SH-SY5Y (cell line): Measurements from ENCODE around the gene PCDHGC5.

Experiments
- GATA2 ChIP-seq: IDR thresholded peaks from 2 replicates; pipeline ENCODE4 v1.6.1; 2011; ENCODE audit warnings: mild to moderate bottlenecking, low read depth, low read length
- GATA3 ChIP-seq: IDR thresholded peaks from 2 replicates; pipeline ENCODE4 v1.6.1; 2011; ENCODE audit warnings: low read depth, mild to moderate bottlenecking, low read length, moderate library complexity

Gene PCDHGC5

GRCh38 chr5:141484641-141485311 is 4.1 kb upstream of the PCDHGC5 start, which contains the start of gene PCDHGC4:
Gene PCDHGC4, plus strand, starts transcription at chr5:141485030. Its CDS starts 144 bp downstream, at chr5:141485174.
- TF ChIP-seq GATA3 = no peak
- TF ChIP-seq GATA2 = no peak

GRCh38 chr5:141485321-141486055 is 3.4 kb upstream of the PCDHGC5 start:
- TF ChIP-seq GATA3 (no peak), GATA2 (no peak)

GRCh38 chr5:141486091-141486490 is 2.8 kb upstream of the PCDHGC5 start:
- TF ChIP-seq GATA2 (no peak), GATA3 (no peak)

DNA sequence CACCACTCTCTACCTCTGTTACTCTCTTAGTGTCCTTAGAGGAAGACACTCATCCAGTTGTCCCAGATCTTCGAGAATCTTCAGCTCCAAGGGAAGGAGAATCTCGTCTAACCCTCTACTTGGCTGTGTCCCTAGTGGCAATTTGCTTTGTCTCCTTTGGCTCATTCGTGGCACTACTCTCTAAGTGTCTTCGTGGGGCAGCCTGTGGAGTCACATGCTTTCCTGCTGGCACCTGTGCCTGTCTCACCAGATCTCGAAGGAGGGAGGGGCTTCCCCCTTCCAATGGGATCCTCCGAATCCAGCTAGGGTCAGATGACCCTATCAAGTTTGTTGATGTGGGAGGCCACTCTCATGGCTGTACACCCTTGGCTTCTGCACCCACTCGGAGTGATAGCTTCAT is 1.8 kb upstream of the PCDHGC5 start:
- no peak for TF ChIP-seq GATA3
- no peak for TF ChIP-seq GATA2

- no peak for TF ChIP-seq GATA2
- no peak for TF ChIP-seq GATA3
Measured at GRCh38 chr5:141489841-141490240, 960 bp downstream of the PCDHGC5 start.

DNA sequence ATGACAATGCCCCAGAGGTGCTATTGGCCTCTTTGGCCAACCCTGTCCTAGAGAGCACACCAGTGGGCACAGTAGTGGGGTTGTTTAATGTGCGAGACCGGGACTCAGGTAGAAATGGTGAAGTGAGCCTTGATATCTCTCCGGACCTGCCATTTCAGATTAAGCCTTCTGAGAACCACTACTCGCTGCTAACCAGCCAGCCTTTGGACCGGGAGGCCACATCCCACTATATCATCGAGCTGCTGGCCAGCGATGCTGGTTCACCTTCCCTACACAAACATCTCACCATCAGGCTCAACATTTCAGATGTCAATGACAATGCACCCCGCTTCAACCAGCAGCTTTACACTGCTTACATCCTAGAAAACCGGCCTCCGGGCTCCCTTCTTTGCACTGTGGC is 1.4 kb downstream of the PCDHGC5 start:
- TF ChIP-seq GATA3 = no peak
- no peak for TF ChIP-seq GATA2

DNA sequence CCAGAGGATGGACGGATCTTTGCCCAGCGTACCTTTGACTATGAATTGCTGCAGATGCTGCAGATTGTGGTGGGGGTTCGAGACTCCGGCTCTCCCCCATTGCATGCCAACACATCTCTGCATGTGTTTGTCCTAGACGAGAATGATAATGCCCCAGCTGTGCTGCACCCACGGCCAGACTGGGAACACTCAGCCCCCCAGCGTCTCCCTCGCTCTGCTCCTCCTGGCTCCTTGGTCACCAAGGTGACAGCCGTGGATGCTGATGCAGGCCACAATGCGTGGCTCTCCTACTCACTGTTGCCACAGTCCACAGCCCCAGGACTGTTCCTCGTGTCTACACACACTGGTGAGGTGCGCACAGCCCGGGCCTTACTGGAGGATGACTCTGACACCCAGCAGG is 1.9 kb downstream of the PCDHGC5 start:
- TF ChIP-seq GATA3 = no peak
- no peak for TF ChIP-seq GATA2

- TF ChIP-seq GATA3 (no peak), GATA2 (no peak)
Measured at GRCh38 chr5:141491323-141492167, 2.7 kb downstream of the PCDHGC5 start.

GRCh38 chr5:141492168-141492885 is 3.4 kb downstream of the PCDHGC5 start:
- TF ChIP-seq GATA2 (no peak), GATA3 (no peak)

GRCh38 chr5:141493500-141494422 is 4.9 kb downstream of the PCDHGC5 start:
- TF ChIP-seq GATA3 = no peak

DNA sequence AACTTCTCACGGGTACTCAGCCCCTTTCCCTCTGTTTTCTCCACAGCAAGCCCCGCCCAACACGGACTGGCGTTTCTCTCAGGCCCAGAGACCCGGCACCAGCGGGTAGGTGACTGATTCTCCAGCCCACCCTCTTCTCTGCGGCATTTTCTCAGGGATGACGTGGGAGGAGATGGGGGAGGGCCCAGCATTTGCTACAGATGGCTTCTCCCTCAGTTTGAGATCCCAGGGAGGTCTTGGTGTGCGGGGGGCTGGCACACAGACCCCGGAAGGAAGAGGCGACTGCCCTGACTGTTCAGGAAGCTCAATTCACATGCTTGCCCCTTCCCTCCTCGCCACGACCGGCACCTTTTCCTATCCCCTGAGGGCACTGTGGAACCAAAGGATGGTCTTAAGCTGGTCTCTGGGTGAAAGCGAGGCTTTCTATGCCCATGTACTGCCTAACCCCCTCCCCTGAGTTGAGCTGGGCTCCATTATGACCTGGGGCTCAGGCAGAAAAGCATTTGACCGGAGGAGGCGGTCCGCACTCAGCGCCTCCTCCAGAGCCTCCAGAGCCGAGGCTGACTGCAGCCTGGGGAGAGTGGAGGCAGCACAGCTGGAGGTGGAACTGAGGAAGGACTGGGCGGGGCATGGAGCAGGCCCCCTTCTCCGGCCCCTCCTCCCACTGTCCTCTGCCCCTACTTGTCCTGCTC is 6.0 kb downstream of the PCDHGC5 start:
- no peak for TF ChIP-seq GATA3
- TF ChIP-seq GATA2 = no peak

DNA sequence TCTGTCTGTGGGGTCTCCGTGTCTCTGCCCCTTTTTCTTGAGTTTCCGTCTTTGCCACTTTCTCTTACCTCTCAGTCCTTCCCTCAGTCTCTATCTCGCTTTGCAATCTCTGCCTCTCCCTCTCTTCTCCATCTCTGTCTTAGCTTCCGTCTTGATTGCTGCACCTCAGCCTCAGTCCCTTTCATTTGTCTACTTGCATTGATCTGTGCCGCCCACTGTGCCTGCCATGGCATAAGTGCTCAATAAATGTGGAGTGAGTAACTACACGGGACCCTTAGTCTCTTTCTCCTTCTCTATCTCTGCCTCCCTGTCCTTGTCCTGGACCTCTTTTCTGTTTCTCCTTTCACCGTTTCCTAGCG is 6.6 kb downstream of the PCDHGC5 start:
- TF ChIP-seq GATA2 (peak; percentile 25; the same call in 1 of the 2 replicates), GATA3 (no peak)
